CD1c-positive myeloid dendritic cell (primary cell): Measurements from ENCODE around the gene DAPK2.
A peak's percentile ranks its signal among the peaks of the same experiment; 100 is the strongest.

ENCODE experiments used
- DNase-seq: peaks from one replicate; pipeline ENCODE4 v3.0.0-alpha.2; 2016; ENCODE audit errors: extremely low spot score

DAPK2 gene

DNA sequence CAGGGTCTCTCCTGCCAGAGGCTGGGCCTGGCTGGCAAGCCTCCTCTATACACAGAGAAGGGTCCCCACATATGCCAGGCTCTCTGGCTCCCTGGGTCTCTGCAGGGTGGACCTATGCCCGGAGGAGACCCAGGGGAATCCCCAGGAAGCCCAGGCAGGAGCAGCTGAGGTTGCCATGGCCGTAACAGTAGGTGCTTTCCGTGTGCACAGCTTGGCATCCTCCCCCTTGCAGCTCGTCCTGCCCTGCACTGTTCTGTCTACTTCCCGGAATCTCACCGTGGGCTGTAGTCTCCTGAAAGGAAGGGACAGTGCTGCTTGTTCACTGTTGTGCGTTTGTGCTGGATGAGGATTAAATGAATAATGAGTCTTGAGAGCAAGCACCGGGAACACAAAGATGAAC is 47.8 kb downstream of the DAPK2 start:
- DNase-seq = no peak

GRCh38 chr15:63997715-63998442 is 48.4 kb downstream of the DAPK2 start:
- no peak for DNase-seq

DNA sequence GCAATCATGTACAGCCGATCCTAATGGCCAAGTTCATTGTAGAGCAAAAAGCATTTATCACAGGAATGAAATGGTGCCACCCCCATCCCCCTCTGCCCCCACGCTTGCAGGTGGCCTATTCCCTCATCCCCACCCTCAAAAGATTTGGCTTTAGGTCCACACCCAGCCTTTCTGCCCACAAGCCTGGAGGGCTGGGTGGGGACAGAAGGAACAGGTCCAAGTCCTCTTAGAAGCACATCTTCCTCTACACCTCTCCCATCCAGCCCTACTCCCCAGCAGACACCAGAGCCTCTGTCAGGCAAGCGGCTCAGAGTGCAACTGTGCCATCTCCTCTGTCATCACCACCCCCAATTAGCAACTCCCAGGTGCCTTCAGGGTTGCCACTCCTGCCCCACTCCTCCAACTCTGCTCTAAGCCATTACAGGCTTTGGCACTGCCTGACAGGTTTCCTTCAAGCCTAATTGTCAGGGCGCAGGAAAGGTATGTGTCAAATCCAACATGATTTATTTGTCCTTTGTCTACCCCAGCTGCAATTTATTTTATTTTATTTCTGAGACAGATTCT is 49.4 kb downstream of the DAPK2 start:
- DNase-seq = no peak

DNA sequence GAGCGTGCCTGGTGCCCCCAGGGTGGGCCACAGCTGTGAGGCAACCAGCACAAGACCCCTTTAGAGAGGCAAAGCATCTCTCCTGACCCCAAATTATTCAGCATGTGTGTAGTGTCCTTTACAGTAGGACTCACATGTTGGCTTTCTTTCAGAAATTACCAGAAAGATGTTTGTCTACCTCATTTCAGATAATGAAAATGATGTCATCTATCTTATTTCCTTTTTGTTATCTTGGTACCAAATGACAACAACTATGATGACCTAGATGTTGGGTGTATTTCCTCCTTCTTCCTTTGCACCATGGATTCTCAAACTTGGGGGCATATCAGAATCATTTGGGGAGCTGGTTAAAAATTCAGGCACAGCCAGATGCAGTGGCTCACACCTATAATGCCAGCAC is 50.5 kb downstream of the DAPK2 start:
- DNase-seq = no peak

DNA sequence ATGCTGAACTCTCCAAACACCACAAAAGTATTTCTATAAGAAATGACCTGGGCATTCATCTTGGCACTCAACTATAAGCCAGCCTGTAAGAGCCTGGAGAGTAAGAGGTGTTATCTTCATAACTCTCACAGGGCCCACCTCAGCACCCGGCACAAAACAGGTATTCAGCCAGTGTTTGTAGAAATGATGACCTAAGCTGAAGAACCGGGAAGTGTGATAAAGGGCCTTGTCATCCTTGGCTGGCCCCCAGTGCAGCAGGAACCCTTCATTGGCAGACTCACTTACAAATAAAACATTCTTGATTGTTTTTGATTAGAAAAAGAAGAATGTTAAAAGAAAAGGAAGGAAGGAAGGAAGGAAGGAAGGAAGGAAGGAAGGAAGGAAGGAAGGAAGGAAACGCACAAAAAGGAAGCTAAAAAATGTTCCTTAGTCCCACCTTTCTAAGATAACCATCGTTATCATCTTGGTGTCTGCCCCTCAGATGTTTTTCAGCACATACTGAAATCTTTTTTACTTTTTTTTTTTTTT is 52.1 kb downstream of the DAPK2 start:
- DNase-seq = no peak

GRCh38 chr15:63992300-63992699 is 54.0 kb downstream of the DAPK2 start:
- DNase-seq = no peak

GRCh38 chr15:63991706-63992105 is 54.6 kb downstream of the DAPK2 start:
- DNase-seq = no peak

- DNase-seq = peak; percentile 83
Measured at GRCh38 chr15:63990454-63990853, 55.8 kb downstream of the DAPK2 start.

DNA sequence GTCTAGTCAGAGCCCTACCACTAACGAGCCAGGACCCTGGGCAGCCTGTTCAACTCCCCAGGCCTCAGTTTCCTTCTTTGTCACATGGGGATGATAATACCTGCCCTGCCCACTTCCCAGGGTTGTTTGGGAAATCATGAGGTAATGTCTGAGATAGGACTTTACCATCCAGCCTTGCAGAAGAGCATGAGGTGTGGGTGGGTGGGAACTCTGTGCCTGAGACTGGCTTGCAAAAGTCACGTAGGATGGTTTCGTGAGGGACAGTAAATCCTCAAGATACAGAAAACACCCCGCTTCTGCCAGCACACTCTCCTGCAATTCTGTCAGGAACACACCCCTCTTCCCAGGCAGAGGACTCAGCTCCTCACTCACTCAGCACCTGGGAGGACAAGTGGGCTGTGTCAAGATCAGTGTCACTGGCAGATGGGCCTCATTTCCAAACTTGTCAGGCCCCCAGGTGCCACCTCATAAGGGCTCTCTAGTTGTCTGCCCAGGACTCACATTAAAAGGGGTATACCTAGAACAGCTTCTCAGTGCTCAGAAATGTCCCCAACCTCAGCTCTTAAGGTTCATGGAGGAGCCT is 58.4 kb downstream of the DAPK2 start:
- peak; percentile 15 for DNase-seq

GRCh38 chr15:63986751-63987341 is 59.4 kb downstream of the DAPK2 start:
- peak; percentile 85 for DNase-seq

DNA sequence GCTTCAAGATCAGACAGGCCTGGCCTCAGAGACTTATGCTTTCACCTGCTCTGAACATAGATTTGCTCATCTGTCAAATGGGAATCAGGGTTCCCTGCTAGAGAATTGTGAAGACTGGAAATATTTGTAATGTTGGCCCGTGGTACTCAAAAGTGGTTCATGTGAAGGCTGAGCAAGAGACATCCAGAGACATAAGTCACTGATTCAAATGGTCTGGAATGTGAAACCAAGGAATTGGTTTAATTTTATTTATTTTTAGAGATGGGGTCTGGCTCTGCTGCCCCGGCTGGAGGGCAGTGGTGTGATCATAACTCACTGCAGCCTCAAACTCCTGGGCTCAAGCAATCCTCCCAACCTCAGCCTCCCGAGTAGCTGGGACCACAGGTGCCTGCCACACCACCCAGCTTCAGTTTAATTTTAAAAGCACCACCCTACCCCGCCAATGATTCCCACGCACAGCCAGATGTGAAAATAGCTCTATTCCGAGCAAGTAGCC is 60.1 kb downstream of the DAPK2 start:
- DNase-seq = no peak

DNA sequence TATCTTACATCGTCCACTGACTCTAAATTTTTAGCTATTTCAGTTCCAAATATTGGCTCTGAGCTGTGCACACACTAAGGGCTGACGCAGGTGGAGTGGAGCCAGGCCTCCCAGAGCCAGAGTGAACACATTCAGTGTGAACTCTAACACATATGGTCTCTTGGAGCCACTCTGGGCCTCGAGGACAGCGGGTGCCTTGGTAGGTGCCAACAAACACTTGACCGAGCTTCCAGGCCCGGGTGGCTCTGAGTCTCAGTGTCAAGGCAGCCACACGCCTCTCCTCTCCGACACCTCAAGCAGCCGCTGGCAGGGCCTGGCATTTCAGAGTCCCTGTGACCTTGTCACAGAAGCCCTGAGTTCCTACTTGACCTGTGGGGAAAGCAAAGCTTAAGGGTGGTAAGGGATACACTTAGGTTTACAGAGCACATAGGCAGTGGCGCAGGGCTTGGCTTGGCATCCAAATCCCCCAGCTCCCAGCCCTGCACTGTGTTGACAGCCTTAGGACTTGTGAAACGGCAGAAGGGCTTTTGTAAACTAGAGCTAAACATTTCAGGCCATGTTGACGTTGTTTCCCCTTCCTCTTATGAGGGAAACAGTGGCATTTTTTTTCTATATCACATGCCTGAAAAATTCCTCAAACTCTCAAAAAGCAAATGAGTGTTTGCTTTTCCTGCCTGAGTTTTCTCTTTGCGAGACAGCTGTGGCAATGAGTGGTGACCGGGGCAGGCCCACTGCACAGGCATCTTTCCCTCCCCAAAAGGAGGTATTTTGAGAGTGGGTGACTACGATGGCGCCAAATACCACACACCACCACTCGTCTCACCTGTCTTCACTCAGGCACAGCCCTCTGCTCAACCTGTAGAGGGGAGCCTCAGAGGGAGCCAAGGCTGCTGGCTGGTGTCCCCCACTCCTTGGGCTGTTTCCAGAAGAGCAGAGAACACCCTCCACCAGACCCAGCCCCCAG is 60.8 kb downstream of the DAPK2 start:
- DNase-seq = peak; percentile 56

GRCh38 chr15:63984331-63984730 is 62.0 kb downstream of the DAPK2 start:
- no peak for DNase-seq

GRCh38 chr15:63983061-63983711 is 63.1 kb downstream of the DAPK2 start:
- DNase-seq = peak; percentile 19

DNA sequence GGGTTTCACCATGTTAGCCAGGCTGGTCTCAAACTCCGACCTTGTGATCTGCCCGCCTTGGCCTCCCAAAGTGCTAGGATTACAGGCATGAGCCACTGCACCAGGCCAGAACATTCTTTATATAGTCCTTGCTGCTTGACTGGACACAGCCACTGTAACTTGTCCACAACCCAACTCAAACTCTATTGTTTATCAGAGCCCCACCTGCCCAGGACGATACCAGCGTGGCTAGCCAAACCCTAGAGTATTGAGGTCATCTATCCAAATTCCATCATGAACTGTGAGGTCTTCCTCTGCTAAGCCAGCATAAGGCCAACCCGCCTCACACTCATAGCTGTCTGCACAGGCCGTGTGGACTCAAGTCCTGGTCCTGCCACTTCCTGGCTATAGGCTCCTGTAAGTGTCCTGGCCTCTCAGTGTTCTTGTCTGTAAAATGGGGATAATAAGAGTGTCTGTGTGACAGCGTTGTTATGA is 63.9 kb downstream of the DAPK2 start:
- no peak for DNase-seq

- no peak for DNase-seq
Measured at GRCh38 chr15:63981596-63982320, 64.5 kb downstream of the DAPK2 start.

GRCh38 chr15:63979262-63979793 is 67.0 kb downstream of the DAPK2 start:
- no peak for DNase-seq

DNA sequence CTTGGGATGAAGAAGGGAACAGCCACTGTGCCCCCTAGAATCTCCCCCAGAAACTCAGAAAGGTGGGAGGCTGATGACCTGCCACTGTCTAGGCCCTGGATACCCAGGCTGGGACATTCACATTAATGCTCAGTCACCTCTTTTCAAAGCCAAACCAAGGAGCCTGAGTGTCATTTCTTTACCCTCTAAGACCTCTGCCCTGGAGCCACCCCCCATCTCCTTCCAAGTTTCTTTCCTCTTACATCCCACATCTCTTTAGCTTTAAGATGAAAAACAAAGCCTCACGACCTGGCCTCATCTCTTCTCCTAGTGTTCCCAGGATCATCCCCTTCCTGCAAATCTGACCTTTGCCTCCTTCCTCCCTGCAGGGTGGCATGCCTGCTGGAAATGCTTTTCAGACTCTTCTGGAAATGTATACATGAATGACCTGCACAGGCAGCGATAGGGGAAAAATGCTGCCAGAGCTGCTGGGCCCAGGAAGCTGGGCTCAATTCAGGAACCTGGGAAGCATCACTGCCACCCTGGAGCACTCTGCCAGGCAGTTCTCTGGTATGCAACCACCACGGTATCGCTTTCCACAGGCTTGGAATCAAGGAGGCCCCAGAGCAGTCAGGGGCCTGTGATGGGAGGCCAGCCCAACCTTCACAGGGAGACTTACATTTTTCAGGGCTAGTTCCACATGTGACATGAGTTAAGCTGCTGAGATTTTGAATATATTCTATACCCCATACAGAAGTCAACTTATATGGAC is 67.6 kb downstream of the DAPK2 start:
- DNase-seq = no peak

DNA sequence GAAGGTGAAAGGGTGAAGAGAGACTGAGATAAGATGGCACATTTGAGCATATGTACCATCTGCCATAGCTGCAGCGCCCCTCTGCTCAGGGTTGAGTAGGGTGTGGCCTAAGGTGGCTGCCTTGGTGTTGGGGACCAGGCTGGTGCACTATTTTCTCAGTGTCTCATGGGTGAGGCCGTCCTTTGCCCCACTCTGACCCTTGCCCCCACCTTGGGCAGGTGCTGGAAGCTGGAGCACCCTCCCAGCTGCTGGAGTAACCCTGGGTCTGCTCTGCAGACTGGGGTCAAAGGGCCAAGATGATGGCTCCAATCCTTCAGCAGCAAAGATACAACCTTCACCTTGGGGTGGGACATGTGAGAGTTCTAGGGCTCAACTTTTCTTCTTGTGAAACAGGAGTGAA is 69.2 kb downstream of the DAPK2 start:
- DNase-seq = no peak
